HepG2 (cell line): ENCODE data around the gene COLGALT1. TPM values are rescaled to one million over a fixed set of nuclear protein-coding genes. Genes with fewer than 3 reads are reported as not detected.

ENCODE experiments used
- CENPX ChIP-seq: sonication (generic); formaldehyde crosslinking; IDR thresholded peaks from 2 replicates; pipeline ENCODE4 v1.9.0; 2021; ENCODE audit warnings: mild to moderate bottlenecking, missing genetic modification reagents, moderate library complexity
- DNMT1 ChIP-seq: sonication (generic); formaldehyde crosslinking; IDR thresholded peaks from 2 replicates; pipeline ENCODE4 v1.5.1; 2020; ENCODE audit warnings: mild to moderate bottlenecking, missing genetic modification reagents
- MED13 ChIP-seq: sonication (generic); formaldehyde crosslinking; IDR thresholded peaks from 2 replicates; pipeline ENCODE4 v1.5.0; 2020; ENCODE audit warnings: missing genetic modification reagents
- PAF1 ChIP-seq: IDR thresholded peaks from 2 replicates; pipeline ENCODE4 v1.6.1; 2016; ENCODE audit warnings: missing genetic modification reagents, missing compliant biosample characterization
- SSRP1 ChIP-seq: IDR thresholded peaks from 2 replicates; pipeline ENCODE4 v1.6.1; 2016; ENCODE audit warnings: control low read depth
- SYNCRIP ChIP-seq: fragments of 200-400 bp; formaldehyde crosslinking; IDR thresholded peaks from 2 replicates; pipeline ENCODE4 v1.6.1; 2018; ENCODE audit warnings: mild to moderate bottlenecking, low read depth, low read length; ENCODE audit not compliant: insufficient read depth
- TRIM24 ChIP-seq: sonication (generic); formaldehyde crosslinking; IDR thresholded peaks from 2 replicates; pipeline ENCODE4 v1.8.0; 2022; ENCODE audit warnings: mild to moderate bottlenecking, missing genetic modification reagents
- ZNF703 ChIP-seq: sonication (generic); formaldehyde crosslinking; IDR thresholded peaks from 2 replicates; pipeline ENCODE4 v1.5.1; 2020; ENCODE audit warnings: missing genetic modification reagents, mild to moderate bottlenecking, moderate library complexity, borderline replicate concordance
- ZNF891 ChIP-seq: sonication (generic); formaldehyde crosslinking; IDR thresholded peaks from 2 replicates; pipeline ENCODE4 v1.5.0; 2020; ENCODE audit warnings: mild to moderate bottlenecking, missing genetic modification reagents
- ZSCAN25 ChIP-seq: sonication (generic); formaldehyde crosslinking; IDR thresholded peaks from 2 replicates; pipeline ENCODE4 v1.8.0; 2022; ENCODE audit warnings: mild to moderate bottlenecking, missing genetic modification reagents
- ZSCAN29 ChIP-seq: sonication (generic); formaldehyde crosslinking; conservative IDR thresholded peaks from 2 replicates; pipeline ENCODE4 v1.4.0; 2020; ENCODE audit warnings: mild to moderate bottlenecking, missing genetic modification reagents
- ZZZ3 ChIP-seq: sonication (generic); formaldehyde crosslinking; IDR thresholded peaks from 2 replicates; pipeline ENCODE4 v1.4.0; 2020; ENCODE audit warnings: missing genetic modification reagents, mild to moderate bottlenecking, borderline replicate concordance
- polyA plus RNA-seq, 8 experiments: library from polyadenylated mRNA; depleted of rRNA in 3 of 8; stranded (reverse) in 7 of 8; unstranded in 1 of 8; fragments of >200 nt; fragmentation: Illumina TruSeq in 4 of 8; extraction: Trizol in 4 of 8; gene quantifications; 2 replicates each; pipeline versions ENCODE4 v1.2.1 to v1.2.3, GENCODE V29; 2011 to 2016; ENCODE audit warnings: low read depth in 4 of 8, missing spikeins in 1 of 8, mixed read lengths in 1 of 8; ENCODE audit not compliant: insufficient read depth in 1 of 8
- total RNA-seq, 5 experiments: library from RNA; depleted of rRNA; stranded (reverse); fragments of >200 nt; fragmentation: Illumina TruSeq; extraction: Trizol; gene quantifications; 2 replicates each; pipeline ENCODE4 v1.2.3, GENCODE V29; 2016; ENCODE audit warnings: low read depth in 1 of 5
- TF ChIP-seq, protein P1 (sequence below): IDR thresholded peaks from 2 replicates; pipeline ENCODE4 v1.6.1; 2016; ENCODE audit warnings: low read depth, missing genetic modification reagents, missing compliant biosample characterization
- TF ChIP-seq, protein P2 (sequence below): sonication (generic); formaldehyde crosslinking; IDR thresholded peaks from 2 replicates; pipeline ENCODE4 v1.9.0; 2021; ENCODE audit warnings: missing genetic modification reagents, borderline replicate concordance
- TF ChIP-seq, protein P3 (sequence below): sonication (generic); formaldehyde crosslinking; IDR thresholded peaks from 2 replicates; pipeline ENCODE4 v1.5.1; 2020; ENCODE audit warnings: mild to moderate bottlenecking, missing genetic modification reagents, moderate library complexity
- TF ChIP-seq, protein P4 (sequence below): sonication (generic); formaldehyde crosslinking; IDR thresholded peaks from 2 replicates; pipeline ENCODE4 v1.5.0; 2020; ENCODE audit warnings: missing genetic modification reagents
- TF ChIP-seq, protein P5 (sequence below): IDR thresholded peaks from 2 replicates; pipeline ENCODE4 v1.6.1; 2016

The COLGALT1 gene
- total and polyA plus RNA-seq, 2 of the 13 experiments (the other 11 are each of a cell fraction or from before 2014, with no cell fraction given) = 58.0 to 211 TPM

DNA sequence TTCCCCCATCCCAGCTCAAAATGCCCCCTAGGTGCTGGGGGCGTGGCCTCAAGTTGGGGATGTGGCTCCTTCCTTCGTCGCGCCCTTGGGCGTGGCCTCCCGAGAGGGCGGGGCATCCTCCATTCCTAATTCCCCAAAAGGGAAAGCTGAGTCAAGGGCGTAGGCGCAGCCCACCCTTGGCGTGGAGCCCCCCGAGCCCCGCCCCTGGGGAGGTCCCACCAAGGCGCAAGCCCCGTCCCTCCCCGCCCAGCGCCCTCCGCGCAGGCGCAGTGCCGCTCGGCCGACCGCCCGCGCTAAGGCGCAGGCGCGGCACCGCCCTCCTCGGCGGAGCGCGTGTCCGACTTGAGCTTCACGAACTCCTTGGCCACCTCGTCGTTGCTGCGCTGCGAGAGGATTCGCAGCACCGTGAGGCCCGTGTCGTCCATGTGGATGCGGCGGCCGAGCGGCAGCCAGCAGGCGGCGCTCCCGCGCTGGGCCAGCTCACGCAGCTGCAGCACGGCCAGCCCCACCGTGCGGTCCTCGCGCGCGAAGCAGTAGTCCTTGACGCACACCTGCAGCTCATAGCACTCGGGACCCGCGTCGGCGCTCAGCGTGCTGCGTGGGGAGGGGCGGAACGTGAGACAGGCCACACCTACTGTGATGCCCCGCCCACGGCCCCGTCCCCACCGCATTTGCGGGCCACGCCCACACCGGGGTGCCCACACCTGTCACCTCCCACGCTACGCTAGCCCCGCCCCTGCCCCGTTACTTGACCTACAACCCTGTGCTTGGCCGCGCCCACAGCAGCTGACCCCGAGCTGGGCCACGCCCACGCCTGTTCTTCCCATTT, 50.5 kb downstream of the COLGALT1 start (continued):
- TF ChIP-seq, protein P1, sequence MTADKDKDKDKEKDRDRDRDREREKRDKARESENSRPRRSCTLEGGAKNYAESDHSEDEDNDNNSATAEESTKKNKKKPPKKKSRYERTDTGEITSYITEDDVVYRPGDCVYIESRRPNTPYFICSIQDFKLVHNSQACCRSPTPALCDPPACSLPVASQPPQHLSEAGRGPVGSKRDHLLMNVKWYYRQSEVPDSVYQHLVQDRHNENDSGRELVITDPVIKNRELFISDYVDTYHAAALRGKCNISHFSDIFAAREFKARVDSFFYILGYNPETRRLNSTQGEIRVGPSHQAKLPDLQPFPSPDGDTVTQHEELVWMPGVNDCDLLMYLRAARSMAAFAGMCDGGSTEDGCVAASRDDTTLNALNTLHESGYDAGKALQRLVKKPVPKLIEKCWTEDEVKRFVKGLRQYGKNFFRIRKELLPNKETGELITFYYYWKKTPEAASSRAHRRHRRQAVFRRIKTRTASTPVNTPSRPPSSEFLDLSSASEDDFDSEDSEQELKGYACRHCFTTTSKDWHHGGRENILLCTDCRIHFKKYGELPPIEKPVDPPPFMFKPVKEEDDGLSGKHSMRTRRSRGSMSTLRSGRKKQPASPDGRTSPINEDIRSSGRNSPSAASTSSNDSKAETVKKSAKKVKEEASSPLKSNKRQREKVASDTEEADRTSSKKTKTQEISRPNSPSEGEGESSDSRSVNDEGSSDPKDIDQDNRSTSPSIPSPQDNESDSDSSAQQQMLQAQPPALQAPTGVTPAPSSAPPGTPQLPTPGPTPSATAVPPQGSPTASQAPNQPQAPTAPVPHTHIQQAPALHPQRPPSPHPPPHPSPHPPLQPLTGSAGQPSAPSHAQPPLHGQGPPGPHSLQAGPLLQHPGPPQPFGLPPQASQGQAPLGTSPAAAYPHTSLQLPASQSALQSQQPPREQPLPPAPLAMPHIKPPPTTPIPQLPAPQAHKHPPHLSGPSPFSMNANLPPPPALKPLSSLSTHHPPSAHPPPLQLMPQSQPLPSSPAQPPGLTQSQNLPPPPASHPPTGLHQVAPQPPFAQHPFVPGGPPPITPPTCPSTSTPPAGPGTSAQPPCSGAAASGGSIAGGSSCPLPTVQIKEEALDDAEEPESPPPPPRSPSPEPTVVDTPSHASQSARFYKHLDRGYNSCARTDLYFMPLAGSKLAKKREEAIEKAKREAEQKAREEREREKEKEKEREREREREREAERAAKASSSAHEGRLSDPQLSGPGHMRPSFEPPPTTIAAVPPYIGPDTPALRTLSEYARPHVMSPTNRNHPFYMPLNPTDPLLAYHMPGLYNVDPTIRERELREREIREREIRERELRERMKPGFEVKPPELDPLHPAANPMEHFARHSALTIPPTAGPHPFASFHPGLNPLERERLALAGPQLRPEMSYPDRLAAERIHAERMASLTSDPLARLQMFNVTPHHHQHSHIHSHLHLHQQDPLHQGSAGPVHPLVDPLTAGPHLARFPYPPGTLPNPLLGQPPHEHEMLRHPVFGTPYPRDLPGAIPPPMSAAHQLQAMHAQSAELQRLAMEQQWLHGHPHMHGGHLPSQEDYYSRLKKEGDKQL (CRISPR knock-in tag) = peak; percentile 53; the same call in 1 of the 2 replicates
- TF ChIP-seq SSRP1 (CRISPR knock-in tag) = peak; percentile 78; the same call in 1 of the 2 replicates
- TF ChIP-seq ZZZ3 (CRISPR knock-in tag) = peak; percentile 92
- TF ChIP-seq ZSCAN25 (CRISPR knock-in tag) = peak; percentile 94
- peak; percentile 87; the same call in 1 of the 2 replicates for TF ChIP-seq MED13 (CRISPR knock-in tag)
- no peak for TF ChIP-seq PAF1 (CRISPR knock-in tag)
- TF ChIP-seq, protein P2, sequence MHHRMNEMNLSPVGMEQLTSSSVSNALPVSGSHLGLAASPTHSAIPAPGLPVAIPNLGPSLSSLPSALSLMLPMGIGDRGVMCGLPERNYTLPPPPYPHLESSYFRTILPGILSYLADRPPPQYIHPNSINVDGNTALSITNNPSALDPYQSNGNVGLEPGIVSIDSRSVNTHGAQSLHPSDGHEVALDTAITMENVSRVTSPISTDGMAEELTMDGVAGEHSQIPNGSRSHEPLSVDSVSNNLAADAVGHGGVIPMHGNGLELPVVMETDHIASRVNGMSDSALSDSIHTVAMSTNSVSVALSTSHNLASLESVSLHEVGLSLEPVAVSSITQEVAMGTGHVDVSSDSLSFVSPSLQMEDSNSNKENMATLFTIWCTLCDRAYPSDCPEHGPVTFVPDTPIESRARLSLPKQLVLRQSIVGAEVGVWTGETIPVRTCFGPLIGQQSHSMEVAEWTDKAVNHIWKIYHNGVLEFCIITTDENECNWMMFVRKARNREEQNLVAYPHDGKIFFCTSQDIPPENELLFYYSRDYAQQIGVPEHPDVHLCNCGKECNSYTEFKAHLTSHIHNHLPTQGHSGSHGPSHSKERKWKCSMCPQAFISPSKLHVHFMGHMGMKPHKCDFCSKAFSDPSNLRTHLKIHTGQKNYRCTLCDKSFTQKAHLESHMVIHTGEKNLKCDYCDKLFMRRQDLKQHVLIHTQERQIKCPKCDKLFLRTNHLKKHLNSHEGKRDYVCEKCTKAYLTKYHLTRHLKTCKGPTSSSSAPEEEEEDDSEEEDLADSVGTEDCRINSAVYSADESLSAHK (CRISPR knock-in tag) = peak; percentile 87; the same call in 1 of the 2 replicates
- TF ChIP-seq TRIM24 = no peak
- peak; percentile 93 for TF ChIP-seq ZSCAN29 (CRISPR knock-in tag)
- peak; percentile 98 for TF ChIP-seq ZNF891
- TF ChIP-seq CENPX (CRISPR knock-in tag) = no peak
- TF ChIP-seq, protein P3, sequence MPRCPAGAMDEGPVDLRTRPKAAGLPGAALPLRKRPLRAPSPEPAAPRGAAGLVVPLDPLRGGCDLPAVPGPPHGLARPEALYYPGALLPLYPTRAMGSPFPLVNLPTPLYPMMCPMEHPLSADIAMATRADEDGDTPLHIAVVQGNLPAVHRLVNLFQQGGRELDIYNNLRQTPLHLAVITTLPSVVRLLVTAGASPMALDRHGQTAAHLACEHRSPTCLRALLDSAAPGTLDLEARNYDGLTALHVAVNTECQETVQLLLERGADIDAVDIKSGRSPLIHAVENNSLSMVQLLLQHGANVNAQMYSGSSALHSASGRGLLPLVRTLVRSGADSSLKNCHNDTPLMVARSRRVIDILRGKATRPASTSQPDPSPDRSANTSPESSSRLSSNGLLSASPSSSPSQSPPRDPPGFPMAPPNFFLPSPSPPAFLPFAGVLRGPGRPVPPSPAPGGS = peak; percentile 100
- TF ChIP-seq, protein P4, sequence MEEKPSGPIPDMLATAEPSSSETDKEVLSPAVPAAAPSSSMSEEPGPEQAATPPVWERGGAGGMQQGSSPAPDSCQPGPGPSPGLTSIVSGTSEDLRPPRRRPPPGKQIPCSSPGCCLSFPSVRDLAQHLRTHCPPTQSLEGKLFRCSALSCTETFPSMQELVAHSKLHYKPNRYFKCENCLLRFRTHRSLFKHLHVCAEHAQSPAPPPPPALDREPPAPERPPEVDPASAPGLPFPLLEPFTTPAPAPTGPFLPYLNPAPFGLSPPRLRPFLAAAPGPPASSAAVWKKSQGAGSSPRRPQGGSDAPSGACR (CRISPR knock-in tag) = peak; percentile 89
- TF ChIP-seq, protein P5, sequence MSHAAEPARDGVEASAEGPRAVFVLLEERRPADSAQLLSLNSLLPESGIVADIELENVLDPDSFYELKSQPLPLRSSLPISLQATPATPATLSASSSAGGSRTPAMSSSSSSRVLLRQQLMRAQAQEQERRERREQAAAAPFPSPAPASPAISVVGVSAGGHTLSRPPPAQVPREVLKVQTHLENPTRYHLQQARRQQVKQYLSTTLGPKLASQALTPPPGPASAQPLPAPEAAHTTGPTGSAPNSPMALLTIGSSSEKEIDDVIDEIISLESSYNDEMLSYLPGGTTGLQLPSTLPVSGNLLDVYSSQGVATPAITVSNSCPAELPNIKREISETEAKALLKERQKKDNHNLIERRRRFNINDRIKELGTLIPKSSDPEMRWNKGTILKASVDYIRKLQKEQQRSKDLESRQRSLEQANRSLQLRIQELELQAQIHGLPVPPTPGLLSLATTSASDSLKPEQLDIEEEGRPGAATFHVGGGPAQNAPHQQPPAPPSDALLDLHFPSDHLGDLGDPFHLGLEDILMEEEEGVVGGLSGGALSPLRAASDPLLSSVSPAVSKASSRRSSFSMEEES = peak; percentile 68; the same call in 1 of the 2 replicates
- TF ChIP-seq ZNF703 (CRISPR knock-in tag) = peak; percentile 71; the same call in 1 of the 2 replicates
- peak; percentile 100 for TF ChIP-seq DNMT1 (CRISPR knock-in tag)
- no peak for TF ChIP-seq SYNCRIP
